CD14-positive monocyte (primary cell): ENCODE measurements around the gene ARID3A. TPM values are rescaled to one million over a fixed set of nuclear protein-coding genes. Genes with fewer than 3 reads are reported as not detected.
A peak's percentile ranks its signal among the peaks of the same experiment; 100 is the strongest.

ENCODE experiments used
- DNase-seq, 3 donors: peaks; one replicate each; pipeline ENCODE4 v3.0.0-alpha.2; 2011 to 2022
- H2AFZ ChIP-seq: 2 replicates; pipeline ENCODE4 v1.6.0; 2012; ENCODE audit warnings: mild to moderate bottlenecking, low read depth, low read length, inconsistent platforms; ENCODE audit not compliant: insufficient read depth, poor library complexity, severe bottlenecking
- H3K27ac ChIP-seq, 2 donors: 1 replicate in 1 of 2; 2 replicates in 1 of 2; pipeline ENCODE4 v1.5.1; 2012 to 2013; ENCODE audit warnings: low read length in 2 of 2, control low read depth in 1 of 2, inconsistent platforms in 1 of 2, low read depth in 1 of 2, mild to moderate bottlenecking in 1 of 2
- H3K27me3 ChIP-seq, 2 donors: one replicate each; pipeline versions ENCODE4 v1.6.0 to v1.6.1; 2011 to 2013; ENCODE audit warnings: low read length in 2 of 2; ENCODE audit not compliant: control insufficient read depth in 2 of 2, insufficient read depth in 2 of 2
- H3K36me3 ChIP-seq, 2 donors: replicated peaks in 1 of 2; 1 replicate in 1 of 2; 2 replicates in 1 of 2; pipeline versions ENCODE4 v1.5.1 to v1.6.1; 2012 to 2013; ENCODE audit warnings: low read length in 2 of 2, control low read depth in 1 of 2, inconsistent platforms in 1 of 2, mild to moderate bottlenecking in 1 of 2; ENCODE audit not compliant: insufficient read depth in 2 of 2, control insufficient read depth in 1 of 2
- H3K4me1 ChIP-seq, 2 donors: 1 replicate in 1 of 2; 2 replicates in 1 of 2; pipeline versions ENCODE4 v1.5.1 to v1.6.1; 2012 to 2013; ENCODE audit warnings: low read length in 2 of 2, control low read depth in 1 of 2, inconsistent platforms in 1 of 2, mild to moderate bottlenecking in 1 of 2, moderate library complexity in 1 of 2; ENCODE audit not compliant: insufficient read depth in 2 of 2, control insufficient read depth in 1 of 2
- H3K4me2 ChIP-seq: replicated peaks from 2 replicates; pipeline ENCODE3; 2012; ENCODE audit warnings: low read length, moderate library complexity, mild to moderate bottlenecking; ENCODE audit not compliant: poor library complexity, severe bottlenecking; ENCODE audit errors: extremely low read depth
- H3K4me3 ChIP-seq, 3 experiments: fragments of 200-600 bp in 1 of 3; sonication (generic) in 1 of 3; replicated peaks in 1 of 3; 1 replicate in 2 of 3; 2 replicates in 1 of 3; pipeline ENCODE4 v1.5.1; 2011 to 2013; ENCODE audit warnings: low read length in 3 of 3, mild to moderate bottlenecking in 3 of 3, control low read depth in 2 of 3, low read depth in 2 of 3, inconsistent platforms in 1 of 3, moderate library complexity in 1 of 3
- H3K79me2 ChIP-seq: 2 replicates; pipeline ENCODE4 v1.6.0; 2012; ENCODE audit warnings: mild to moderate bottlenecking, control low read depth, inconsistent platforms, low read length, moderate library complexity; ENCODE audit not compliant: insufficient read depth
- H3K9ac ChIP-seq: 2 replicates; pipeline ENCODE4 v1.6.0; 2017; ENCODE audit warnings: low read length, mild to moderate bottlenecking; ENCODE audit not compliant: insufficient read depth, poor library complexity, severe bottlenecking
- H3K9me3 ChIP-seq, 2 donors: replicated peaks in 1 of 2; 1 replicate in 1 of 2; 2 replicates in 1 of 2; pipeline versions ENCODE4 v1.5.1 to v1.6.1; 2012 to 2013; ENCODE audit warnings: low read length in 2 of 2, control low read depth in 1 of 2; ENCODE audit not compliant: control insufficient read depth in 1 of 2, insufficient read depth in 1 of 2
- H4K20me1 ChIP-seq: 2 replicates; pipeline ENCODE4 v1.6.0; 2012; ENCODE audit warnings: mild to moderate bottlenecking, low read length, control low read depth, moderate library complexity; ENCODE audit not compliant: insufficient read depth
- H3K27ac Mint-ChIP-seq, 7 donors: one replicate each; pipeline ENCODE4 v1.8.0; 2020; ENCODE audit warnings: mild to moderate bottlenecking in 7 of 7, mixed read lengths in 7 of 7, moderate library complexity in 6 of 7, inconsistent platforms in 2 of 7
- H3K27me3 Mint-ChIP-seq, 3 donors: one replicate each; pipeline ENCODE4 v1.8.0; 2021 to 2022; ENCODE audit warnings: low read depth in 3 of 3, mild to moderate bottlenecking in 3 of 3, mixed read lengths in 3 of 3, moderate library complexity in 3 of 3, inconsistent platforms in 1 of 3
- H3K36me3 Mint-ChIP-seq, 2 donors: one replicate each; pipeline ENCODE4 v1.8.0; 2020; ENCODE audit warnings: mixed read lengths in 2 of 2, inconsistent platforms in 1 of 2, mild to moderate bottlenecking in 1 of 2
- H3K4me1 Mint-ChIP-seq: one replicate; pipeline ENCODE4 v1.8.0; 2020; ENCODE audit warnings: mild to moderate bottlenecking, mixed read lengths
- H3K4me3 Mint-ChIP-seq, 2 donors: one replicate each; pipeline ENCODE4 v1.8.0; 2020; ENCODE audit warnings: mild to moderate bottlenecking in 2 of 2, mixed read lengths in 2 of 2, moderate library complexity in 1 of 2
- H3K9me3 Mint-ChIP-seq, 7 donors: one replicate each; pipeline ENCODE4 v1.8.0; 2020 to 2022; ENCODE audit warnings: mixed read lengths in 7 of 7, mild to moderate bottlenecking in 6 of 7, moderate library complexity in 6 of 7, inconsistent platforms in 2 of 7
- WGBS: methylation state at CpG from one replicate; pipeline ENCODE4 v1.1.5; 2013; ENCODE audit warnings: missing lambda C conversion rate; ENCODE audit not compliant: insufficient coverage; 5-methylcytosine and 5-hydroxymethylcytosine counted together
- intact Hi-C, 2 donors: fragments of 100-400 bp; cut with micrococcal nuclease; formaldehyde crosslinking; loops; one replicate each; pipeline versions ENCODE4 v1.15.0 to v1.15.1; 2023
- polyA plus RNA-seq, 3 donors: library from polyadenylated mRNA; depleted of rRNA in 1 of 3; unstranded in 2 of 3; stranded (reverse) in 1 of 3; fragments of 300-500 nt in 2 of 3; fragments of >200 nt in 1 of 3; fragmentation: Illumina TruSeq in 2 of 3; gene quantifications; 1 replicate in 2 of 3; 2 replicates in 1 of 3; pipeline ENCODE4 v1.2.3, GENCODE V29; 2012 to 2021
- TF ChIP-seq, protein P1 (sequence below): fragments of 200-600 bp; IDR thresholded peaks from one replicate; pipeline ENCODE4 v1.8.0; 2022; ENCODE audit warnings: antibody characterized with exemption, mild to moderate bottlenecking

Gene ARID3A
- polyA plus RNA-seq, 3 donors, result 2.1 to 41.6 (median 3.2) TPM

- DNase-seq, result no peak
- H3K4me1 ChIP-seq, result peaks cover 14% of the 10 kb centered on the region in 2 donors
- H3K79me2 ChIP-seq, result peaks cover 13% of the 10 kb centered on the region
- H3K9me3 ChIP-seq, result no peaks in the 10 kb centered on the region
- Mint-ChIP-seq H3K27me3 (no peaks in the 10 kb centered on the region), H3K9me3 (no peaks in the 10 kb centered on the region), H3K27ac (peak overlapping the region in 2 of 7 donors; percentile 6 to 73), H3K4me3 (peak overlapping the region in 1 of 2 donors; percentile 16), H3K36me3 (peaks cover 32 to 71% of the 10 kb centered on the region in 2 donors), H3K4me1 (peaks cover 16% of the 10 kb centered on the region)
- H3K27ac ChIP-seq, result no peak overlapping the region
- H3K4me3 ChIP-seq, result no peak overlapping the region
- no peak overlapping the region for H3K9ac ChIP-seq
- TF ChIP-seq, protein P1, sequence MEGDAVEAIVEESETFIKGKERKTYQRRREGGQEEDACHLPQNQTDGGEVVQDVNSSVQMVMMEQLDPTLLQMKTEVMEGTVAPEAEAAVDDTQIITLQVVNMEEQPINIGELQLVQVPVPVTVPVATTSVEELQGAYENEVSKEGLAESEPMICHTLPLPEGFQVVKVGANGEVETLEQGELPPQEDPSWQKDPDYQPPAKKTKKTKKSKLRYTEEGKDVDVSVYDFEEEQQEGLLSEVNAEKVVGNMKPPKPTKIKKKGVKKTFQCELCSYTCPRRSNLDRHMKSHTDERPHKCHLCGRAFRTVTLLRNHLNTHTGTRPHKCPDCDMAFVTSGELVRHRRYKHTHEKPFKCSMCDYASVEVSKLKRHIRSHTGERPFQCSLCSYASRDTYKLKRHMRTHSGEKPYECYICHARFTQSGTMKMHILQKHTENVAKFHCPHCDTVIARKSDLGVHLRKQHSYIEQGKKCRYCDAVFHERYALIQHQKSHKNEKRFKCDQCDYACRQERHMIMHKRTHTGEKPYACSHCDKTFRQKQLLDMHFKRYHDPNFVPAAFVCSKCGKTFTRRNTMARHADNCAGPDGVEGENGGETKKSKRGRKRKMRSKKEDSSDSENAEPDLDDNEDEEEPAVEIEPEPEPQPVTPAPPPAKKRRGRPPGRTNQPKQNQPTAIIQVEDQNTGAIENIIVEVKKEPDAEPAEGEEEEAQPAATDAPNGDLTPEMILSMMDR, result no peak
- H3K27me3 ChIP-seq, result no peaks in the 10 kb centered on the region
- intact Hi-C loops, result no loop called here
- no peak overlapping the region for H3K4me2 ChIP-seq
- peaks cover 11% of the 10 kb centered on the region for H4K20me1 ChIP-seq
- no peak overlapping the region for H2AFZ ChIP-seq
- H3K36me3 ChIP-seq, result peaks cover 30 to 56% of the 10 kb centered on the region in 2 donors
- WGBS, result 86% methylated on average over 19 of the region's 30 CpGs
Observed at GRCh38 chr19:888581-889385, 37.1 kb upstream of the ARID3A start.

DNA sequence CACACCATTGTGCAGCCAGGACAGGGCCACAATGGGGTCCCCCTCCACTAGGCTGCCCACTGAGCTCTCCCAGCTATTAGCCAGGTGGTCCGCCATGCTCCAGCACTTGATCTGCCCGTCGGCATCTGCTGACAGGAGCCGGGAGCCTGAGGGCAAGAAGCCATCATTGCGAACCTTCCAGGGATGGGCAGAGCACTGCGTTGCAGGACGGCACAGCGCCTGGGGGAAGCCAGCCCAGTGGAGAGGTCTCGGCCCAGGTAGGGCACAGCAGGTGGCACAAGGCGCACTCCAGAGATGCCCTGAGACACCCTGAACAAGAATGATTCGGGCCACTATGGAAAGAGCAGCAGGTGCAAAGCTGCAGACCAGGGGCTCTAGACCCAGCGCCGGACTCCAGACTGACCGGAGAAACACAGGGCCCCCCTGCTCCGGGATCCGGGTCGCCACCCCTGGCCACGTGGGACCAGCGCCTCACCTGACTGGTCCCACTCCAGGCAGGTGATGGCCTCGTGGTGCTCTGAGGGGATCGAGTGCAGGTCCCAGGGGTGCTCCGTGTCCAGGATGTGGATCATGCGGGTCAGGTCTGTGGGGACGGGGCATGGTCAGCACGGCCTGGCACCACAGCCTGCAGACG lies 36.1 kb upstream of the ARID3A start:
- TF ChIP-seq, protein P1, result no peak
- Histone ChIP-seq H3K4me2 (no peak overlapping the region), H3K27ac (no peak overlapping the region), H3K4me1 (peaks cover 15 to 19% of the 10 kb centered on the region in 2 donors), H4K20me1 (peaks cover 11% of the 10 kb centered on the region), H2AFZ (no peak overlapping the region), H3K9ac (no peak overlapping the region), H3K79me2 (peaks cover 13% of the 10 kb centered on the region), H3K36me3 (peaks cover 25 to 46% of the 10 kb centered on the region in 2 donors), H3K4me3 (no peak overlapping the region), H3K27me3 (no peaks in the 10 kb centered on the region), H3K9me3 (no peaks in the 10 kb centered on the region)
- intact Hi-C loops, result no loop called here
- H3K27me3 Mint-ChIP-seq, result no peaks in the 10 kb centered on the region
- 97% methylated on average over 25 of the region's 26 CpGs for WGBS
- no peaks in the 10 kb centered on the region for H3K9me3 Mint-ChIP-seq
- no peak overlapping the region for H3K27ac Mint-ChIP-seq
- H3K4me3 Mint-ChIP-seq, result no peak overlapping the region
- H3K4me1 Mint-ChIP-seq, result peaks cover 22% of the 10 kb centered on the region
- DNase-seq, result no peak
- peaks cover 25 to 62% of the 10 kb centered on the region in 2 donors for H3K36me3 Mint-ChIP-seq
